ENCODE data around the gene ERMAP.

- TF ChIP-seq POLR2AphosphoS5 (IDR thresholded peaks at IDR 0.05; ENCODE audit: low read depth, low read length) (no peak), TAF1 (IDR thresholded peaks at IDR 0.05; ENCODE audit: borderline replicate concordance, insufficient read depth, low read length) (no peak)
Observed at GRCh38 chr1:42841010-42841409, 24.1 kb downstream of the ERMAP start.

Data from PFSK-1 (cell line).